Activated CD4-positive, alpha-beta T cell treated with anti-CD3 and anti-CD28 coated beads, Interleukin-2, amount 50 U/mL, for 48 hours (primary cell): ENCODE data around the gene MCRS1.
"Not testable (repeated sequence)": the region's sequence is repeated elsewhere in the genome, so short reads cannot be mapped to it uniquely, and the experiment has no call there.

ENCODE experiments used
- DNase-seq, 2 experiments: peaks; one replicate each; pipeline ENCODE4 v3.0.0-alpha.2; 2020

MCRS1 gene

GRCh38 chr12:49539406-49540228 is 28.3 kb downstream of the MCRS1 start:
- DNase-seq = no peak

- DNase-seq = peak; percentile 78 to 82
Observed at GRCh38 chr12:49538510-49539403, 29.2 kb downstream of the MCRS1 start, which contains the start of gene KCNH3. TSS of gene KCNH3 (plus strand) at chr12:49539030. CDS start at chr12:49539417, 387 bp downstream.

GRCh38 chr12:49537752-49538509 is 30.0 kb downstream of the MCRS1 start:
- peak; percentile 35 to 44 for DNase-seq

- DNase-seq = no peak
Observed at GRCh38 chr12:49537231-49537751, 30.7 kb downstream of the MCRS1 start.

GRCh38 chr12:49536526-49537071 is 31.3 kb downstream of the MCRS1 start:
- no peak for DNase-seq

GRCh38 chr12:49535921-49536525 is 31.9 kb downstream of the MCRS1 start:
- no peak for DNase-seq

GRCh38 chr12:49534731-49535278 is 33.1 kb downstream of the MCRS1 start:
- DNase-seq = no peak

GRCh38 chr12:49534122-49534521 is 33.8 kb downstream of the MCRS1 start:
- not testable (repeated sequence) for DNase-seq

- no peak for DNase-seq
Observed at GRCh38 chr12:49533331-49533730, 34.6 kb downstream of the MCRS1 start.

- DNase-seq = no peak
Observed at GRCh38 chr12:49531745-49532144, 36.2 kb downstream of the MCRS1 start.

GRCh38 chr12:49529414-49529813 is 38.5 kb downstream of the MCRS1 start:
- DNase-seq = no peak

- DNase-seq = no peak
Observed at GRCh38 chr12:49527361-49528130, 40.4 kb downstream of the MCRS1 start.

GRCh38 chr12:49525942-49526341 is 42.0 kb downstream of the MCRS1 start:
- DNase-seq = no peak

- DNase-seq = no peak
Observed at GRCh38 chr12:49524660-49525324, 43.1 kb downstream of the MCRS1 start.

GRCh38 chr12:49521389-49521788 is 46.6 kb downstream of the MCRS1 start:
- no peak for DNase-seq

GRCh38 chr12:49519574-49519936 is 48.4 kb downstream of the MCRS1 start:
- no peak for DNase-seq

GRCh38 chr12:49518914-49519573 is 48.9 kb downstream of the MCRS1 start:
- no peak for DNase-seq

GRCh38 chr12:49515266-49515665 is 52.7 kb downstream of the MCRS1 start:
- no peak for DNase-seq

- DNase-seq = no peak
Observed at GRCh38 chr12:49512546-49512945, 55.4 kb downstream of the MCRS1 start.

- no peak for DNase-seq
Observed at GRCh38 chr12:49511410-49511809, 56.5 kb downstream of the MCRS1 start.
